Urinary bladder (tissue), 2 donors: ENCODE results near the gene AGK. TPM values are rescaled to one million over a fixed set of nuclear protein-coding genes. Genes with fewer than 3 reads are reported as not detected.

Experiments used
- polyA plus RNA-seq: library from polyadenylated mRNA; stranded (reverse); fragments of 200-250 nt; gene quantifications from one replicate; pipeline ENCODE4 v1.2.3, GENCODE V29; 2013
- total RNA-seq: library from RNA; depleted of rRNA; stranded (reverse); fragments of >200 nt; gene quantifications from one replicate; pipeline ENCODE4 v1.2.3, GENCODE V29; 2014
- donor health status: healthy.

The AGK gene
- total and polyA plus RNA-seq, 2 donors, result 16.2 to 51.0 TPM

Other genes with a start within 250 kb of the AGK start
- gene DENND11, start 150.8 kb downstream of the AGK start, total RNA-seq, result 25.5 TPM
- 7.4 TPM for gene DENND11, start 150.8 kb downstream of the AGK start, polyA plus RNA-seq
- gene WEE2, start 156.9 kb downstream of the AGK start, total RNA-seq, result 0.42 TPM
- gene WEE2, start 156.9 kb downstream of the AGK start, polyA plus RNA-seq, result not detected
- gene SSBP1, start 186.9 kb downstream of the AGK start, total RNA-seq, result 124 TPM
- 137 TPM for gene SSBP1, start 186.9 kb downstream of the AGK start, polyA plus RNA-seq
- gene TAS2R3, start 212.7 kb downstream of the AGK start, total RNA-seq, result 7.5 TPM
- not detected for gene TAS2R3, start 212.7 kb downstream of the AGK start, polyA plus RNA-seq
- gene TAS2R4, start 225.3 kb downstream of the AGK start, total RNA-seq, result 8.1 TPM
- 0.13 TPM for gene TAS2R4, start 225.3 kb downstream of the AGK start, polyA plus RNA-seq
- gene TAS2R5, start 238.8 kb downstream of the AGK start, total RNA-seq, result 6.5 TPM
- 0.87 TPM for gene TAS2R5, start 238.8 kb downstream of the AGK start, polyA plus RNA-seq